GM12891 (cell line): ENCODE results near the gene HMGN4. TPM values are rescaled to one million over a fixed set of nuclear protein-coding genes. Genes with fewer than 3 reads are reported as not detected.

ENCODE experiments used
- DNase-seq: peaks from one replicate; pipeline ENCODE4 v3.0.0; 2011; ENCODE audit warnings: low spot score; ENCODE audit not compliant: insufficient read length
- FAIRE-seq: peaks from 2 replicates; lab custom pipeline; 2011; peaks lifted over from hg19 to GRCh38; lab: Jason Lieb, UNC
- PAX5 ChIP-seq: IDR thresholded peaks from 2 replicates; pipeline ENCODE4 v1.6.1; 2011; ENCODE audit warnings: low read length, moderate library complexity, mild to moderate bottlenecking; ENCODE audit not compliant: insufficient read depth, severe bottlenecking
- POLR2A ChIP-seq: IDR thresholded peaks from 2 replicates; pipeline ENCODE4 v1.6.1; 2011; ENCODE audit warnings: low read depth, low read length, control low read depth
- POLR2AphosphoS5 ChIP-seq: IDR thresholded peaks from 2 replicates; pipeline ENCODE4 v1.6.1; 2011; ENCODE audit warnings: low read depth, low read length, control low read depth
- POU2F2 ChIP-seq: IDR thresholded peaks from 2 replicates; pipeline ENCODE4 v1.6.1; 2011; ENCODE audit warnings: low read depth, mild to moderate bottlenecking, control low read depth, low read length, moderate library complexity
- SPI1 ChIP-seq: IDR thresholded peaks from 2 replicates; pipeline ENCODE4 v1.6.1; 2011; ENCODE audit warnings: low read depth, low read length, control low read depth
- TAF1 ChIP-seq: IDR thresholded peaks from 2 replicates; pipeline ENCODE4 v1.6.1; 2011; ENCODE audit warnings: low read depth, low read length, control low read depth
- polyA plus RNA-seq: library from polyadenylated mRNA; unstranded; fragments of >200 nt; gene quantifications from one replicate; pipeline ENCODE4 v1.2.1, GENCODE V29; 2012; ENCODE audit warnings: low read depth, missing spikeins, inconsistent platforms; ENCODE audit not compliant: missing spikeins

The HMGN4 gene
- 46.8 TPM for polyA plus RNA-seq

- TF ChIP-seq SPI1 (0 out of 2 replicates have a peak, but pooled peaks have one; percentile 10), TAF1 (peak; percentile 66; the same call in 1 of the 2 replicates), POU2F2 (0 out of 2 replicates have a peak, but pooled peaks have one; percentile 12), POLR2AphosphoS5 (peak; percentile 70), POLR2A (peak; percentile 71), PAX5 (no peak)
- FAIRE-seq (peak; percentile 38), DNase-seq (peak; percentile 54)
Observed at GRCh38 chr6:26537846-26538571, at the start of gene HMGN4. HMGN4 (plus strand) TSS chr6:26538366; CDS start chr6:26545207, 6,841 bp downstream.

DNA sequence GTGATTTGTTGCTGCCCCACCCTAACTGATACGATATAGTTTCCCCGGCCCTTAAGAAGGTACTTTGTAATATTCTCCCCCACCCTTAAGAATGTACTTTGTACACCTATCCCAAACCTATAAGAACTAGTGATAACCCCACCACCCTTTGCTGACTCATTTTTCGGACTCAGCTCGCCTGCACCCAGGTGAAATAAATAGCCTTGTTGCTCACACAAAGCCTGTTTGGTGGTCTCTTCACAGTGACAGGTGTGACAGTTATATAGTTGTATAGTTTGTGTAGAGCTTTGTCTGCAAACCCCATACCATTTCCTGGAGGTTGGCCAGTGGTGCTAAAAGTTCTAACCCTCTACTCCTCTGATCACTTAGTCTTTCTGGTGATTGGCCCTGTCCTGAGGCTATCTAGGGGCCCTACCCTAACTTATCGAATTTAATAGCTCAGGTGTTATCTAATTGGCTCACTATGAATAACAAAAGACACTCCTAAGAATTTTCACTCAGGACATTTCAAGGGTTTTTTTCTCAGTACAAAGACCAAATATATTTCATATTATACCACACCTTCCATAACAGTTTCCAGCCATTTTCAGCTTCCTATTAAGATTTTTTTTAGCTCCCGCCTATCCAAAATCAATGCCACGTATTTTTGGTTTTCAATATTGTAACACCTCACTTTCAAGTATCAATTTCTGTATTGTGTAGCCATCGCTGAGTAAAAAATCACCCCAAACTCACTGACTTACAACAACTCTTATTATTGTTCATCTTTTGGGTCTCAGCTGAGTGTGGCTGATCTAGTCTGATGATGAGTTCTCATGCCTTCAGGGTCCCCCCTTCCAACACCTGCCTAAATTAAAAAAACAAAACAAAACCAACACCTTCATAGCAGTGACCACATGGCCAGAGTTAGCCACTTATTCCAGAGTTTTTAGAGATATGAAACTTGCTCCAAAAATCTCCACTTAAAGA, 47.9 kb upstream of the HMGN4 start:
- no peak for FAIRE-seq

DNA sequence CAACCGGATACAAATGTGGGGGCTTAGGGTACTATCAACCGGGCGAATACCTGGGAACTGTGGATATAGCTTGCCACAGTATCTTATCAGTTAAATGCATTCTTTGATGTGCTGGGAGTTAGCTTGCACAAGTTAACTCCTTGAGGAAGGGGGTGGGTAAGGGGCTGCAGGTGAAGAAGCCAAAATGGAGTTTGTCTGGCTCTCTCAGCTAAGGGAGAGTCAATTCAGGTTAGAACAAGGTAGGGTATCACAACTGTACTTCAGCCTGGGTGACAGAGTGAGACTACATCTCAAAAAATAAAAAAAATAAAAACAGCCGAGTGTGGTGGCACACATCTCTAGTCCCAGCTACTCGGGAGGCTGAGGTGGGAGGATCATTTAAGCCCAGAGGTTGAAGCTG, 46.6 kb upstream of the HMGN4 start:
- no peak for TF ChIP-seq POLR2A
- TF ChIP-seq POLR2AphosphoS5 = no peak
- no peak for TF ChIP-seq TAF1
- no peak for TF ChIP-seq POU2F2
- no peak for TF ChIP-seq SPI1
- TF ChIP-seq PAX5 = no peak
- FAIRE-seq (no peak), DNase-seq (no peak)

More for the DNA sequence above, 47.9 kb upstream of the HMGN4 start:
- no peak for DNase-seq
- TF ChIP-seq POLR2A (no peak), SPI1 (no peak), POU2F2 (no peak), PAX5 (no peak), POLR2AphosphoS5 (no peak), TAF1 (no peak)

DNA sequence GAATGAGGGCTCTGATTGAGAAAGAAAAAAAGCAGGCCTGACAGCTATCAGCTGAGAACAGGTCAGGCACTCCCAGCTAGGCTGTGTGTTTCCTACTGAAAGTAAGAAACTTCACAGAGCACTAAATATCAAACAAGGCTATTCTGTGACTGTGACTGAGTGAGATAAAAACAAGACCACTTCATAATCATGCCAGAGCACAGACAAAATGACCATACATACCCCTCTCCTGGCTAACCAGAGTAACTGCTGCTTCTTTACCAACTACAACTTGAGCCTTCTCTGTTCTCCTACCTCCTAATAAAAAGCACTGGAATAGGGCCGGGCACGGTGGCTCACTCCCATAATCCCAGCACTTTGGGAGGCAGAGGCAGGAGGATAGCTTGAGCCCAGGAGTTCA, 44.9 kb upstream of the HMGN4 start:
- no peak for TF ChIP-seq POU2F2
- no peak for TF ChIP-seq SPI1
- TF ChIP-seq POLR2AphosphoS5 = no peak
- no peak for TF ChIP-seq PAX5
- TF ChIP-seq TAF1 = no peak
- no peak for TF ChIP-seq POLR2A
- DNase-seq = no peak
- peak; percentile 52 for FAIRE-seq

DNA sequence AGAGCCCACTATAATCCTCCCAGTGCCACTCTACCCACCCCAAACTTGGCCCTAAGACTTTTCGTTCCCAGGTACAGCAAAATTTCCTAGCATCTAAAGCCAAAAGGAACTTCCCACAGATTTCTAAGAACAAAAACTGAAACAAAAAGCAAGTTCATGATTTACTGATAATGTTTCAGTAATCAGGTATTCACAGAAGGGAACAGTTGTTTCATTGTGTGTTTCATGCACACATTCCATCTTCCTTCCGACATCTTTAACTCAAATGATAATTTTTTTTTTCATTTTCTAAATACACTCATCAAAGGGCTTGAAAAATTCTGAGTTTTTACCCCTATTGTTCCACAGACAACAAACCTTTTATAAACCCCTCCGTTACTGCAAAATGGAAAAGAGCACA, 44.0 kb upstream of the HMGN4 start:
- no peak for TF ChIP-seq POU2F2
- no peak for FAIRE-seq
- no peak for DNase-seq

GRCh38 chr6:26495281-26495680, 42.9 kb upstream of the HMGN4 start:
- FAIRE-seq (no peak), DNase-seq (no peak)
- TF ChIP-seq POU2F2 (no peak), SPI1 (no peak), TAF1 (no peak), POLR2A (no peak)

DNA sequence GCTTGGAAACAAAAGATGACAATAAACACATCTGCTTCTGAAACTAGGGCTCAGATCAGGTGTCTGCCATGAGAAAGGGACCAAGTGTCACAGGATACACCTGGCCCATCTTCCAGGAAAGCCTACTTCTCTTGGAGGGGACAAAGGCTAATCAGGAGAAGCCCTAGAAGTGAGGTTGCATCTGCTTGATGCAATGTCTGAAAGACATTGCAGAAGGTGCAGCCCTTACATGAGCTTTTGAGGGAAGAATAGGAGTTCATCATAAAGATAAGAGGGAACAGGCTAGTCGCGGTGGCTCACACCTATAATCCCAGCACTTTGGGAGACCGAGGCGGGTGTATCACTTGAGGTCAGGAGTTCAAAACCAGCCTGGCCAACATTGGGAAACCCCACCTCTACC, 40.6 kb upstream of the HMGN4 start:
- TF ChIP-seq POLR2A = no peak
- no peak for TF ChIP-seq TAF1
- TF ChIP-seq POU2F2 = no peak
- no peak for TF ChIP-seq PAX5
- TF ChIP-seq SPI1 = no peak
- no peak for TF ChIP-seq POLR2AphosphoS5
- DNase-seq (no peak), FAIRE-seq (no peak)

- no peak for TF ChIP-seq POLR2A
- TF ChIP-seq PAX5 = no peak
- TF ChIP-seq TAF1 = no peak
- TF ChIP-seq POLR2AphosphoS5 = no peak
- TF ChIP-seq SPI1 = no peak
- TF ChIP-seq POU2F2 = no peak
- no peak for FAIRE-seq
- no peak for DNase-seq
Observed at GRCh38 chr6:26500102-26500501, 38.1 kb upstream of the HMGN4 start, which contains the start of gene BTN1A1. BTN1A1 (plus strand) TSS chr6:26500303; CDS start chr6:26501287, 984 bp downstream.

DNA sequence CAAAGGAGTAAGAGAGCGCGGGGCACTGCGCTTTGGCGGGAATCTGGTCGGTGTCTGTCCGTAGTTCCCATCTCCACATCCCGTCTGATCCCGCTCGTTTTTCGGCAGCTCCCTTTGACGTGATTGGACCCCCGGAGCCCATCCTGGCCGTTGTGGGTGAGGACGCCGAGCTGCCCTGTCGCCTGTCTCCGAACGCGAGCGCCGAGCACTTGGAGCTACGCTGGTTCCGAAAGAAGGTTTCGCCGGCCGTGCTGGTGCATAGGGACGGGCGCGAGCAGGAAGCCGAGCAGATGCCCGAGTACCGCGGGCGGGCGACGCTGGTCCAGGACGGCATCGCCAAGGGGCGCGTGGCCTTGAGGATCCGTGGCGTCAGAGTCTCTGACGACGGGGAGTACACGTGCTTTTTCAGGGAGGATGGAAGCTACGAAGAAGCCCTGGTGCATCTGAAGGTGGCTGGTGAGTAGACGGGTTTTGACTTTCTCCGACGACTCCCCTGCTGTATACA, 36.6 kb upstream of the HMGN4 start:
- no peak for TF ChIP-seq POLR2AphosphoS5
- TF ChIP-seq SPI1 = no peak
- peak; percentile 81 for FAIRE-seq
- peak; percentile 24 for DNase-seq
